Mammary epithelial cell (primary cell): Measurements from ENCODE around the gene PRTG.

Experiments
- EZH2 ChIP-seq: IDR thresholded peaks from 2 replicates; pipeline ENCODE4 v1.6.1; 2012; ENCODE audit warnings: low read length, inconsistent platforms, borderline replicate concordance
- TF ChIP-seq, protein P1 (sequence below), 2 donors: IDR thresholded peaks in 1 of 2; conservative IDR thresholded peaks in 1 of 2; 2 replicates each; pipeline ENCODE4 v1.5.1; 2011 to 2012; ENCODE audit warnings: inconsistent platforms in 2 of 2, low read length in 2 of 2, mild to moderate bottlenecking in 2 of 2, control low read depth in 1 of 2, low read depth in 1 of 2; ENCODE audit not compliant: insufficient read depth in 1 of 2; ENCODE audit errors: extremely low read depth in 1 of 2

DNA sequence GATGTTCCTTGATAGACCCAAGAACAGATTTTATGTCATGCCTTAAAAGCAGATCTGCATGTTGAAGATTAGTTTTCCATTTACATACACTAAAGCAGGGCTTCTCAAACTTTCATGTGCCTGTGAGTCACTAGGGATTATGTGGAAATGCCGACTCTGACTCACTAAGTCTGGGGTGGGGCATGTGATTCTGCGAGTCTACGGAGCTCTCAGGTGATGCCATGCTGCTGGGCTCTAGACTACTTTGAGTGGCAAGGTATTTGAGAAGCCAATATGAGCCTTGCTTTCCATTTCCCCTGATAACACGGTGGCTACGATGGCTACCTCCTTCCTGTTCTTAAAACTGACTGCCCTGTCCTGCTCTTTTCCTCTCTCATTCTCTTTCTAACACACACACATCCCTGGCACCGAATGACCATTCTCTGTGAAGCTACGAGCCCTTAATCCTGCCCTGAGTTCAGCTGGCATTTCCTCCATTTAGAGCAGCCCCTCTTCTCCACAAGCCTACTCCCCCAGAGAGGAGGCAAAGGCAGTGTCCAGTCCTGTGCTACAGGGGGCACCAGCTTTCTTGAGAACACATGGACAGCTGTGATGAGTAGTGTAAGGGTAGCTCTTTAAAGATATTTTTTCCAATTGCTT, 115.1 kb downstream of the PRTG start:
- TF ChIP-seq, protein P1, sequence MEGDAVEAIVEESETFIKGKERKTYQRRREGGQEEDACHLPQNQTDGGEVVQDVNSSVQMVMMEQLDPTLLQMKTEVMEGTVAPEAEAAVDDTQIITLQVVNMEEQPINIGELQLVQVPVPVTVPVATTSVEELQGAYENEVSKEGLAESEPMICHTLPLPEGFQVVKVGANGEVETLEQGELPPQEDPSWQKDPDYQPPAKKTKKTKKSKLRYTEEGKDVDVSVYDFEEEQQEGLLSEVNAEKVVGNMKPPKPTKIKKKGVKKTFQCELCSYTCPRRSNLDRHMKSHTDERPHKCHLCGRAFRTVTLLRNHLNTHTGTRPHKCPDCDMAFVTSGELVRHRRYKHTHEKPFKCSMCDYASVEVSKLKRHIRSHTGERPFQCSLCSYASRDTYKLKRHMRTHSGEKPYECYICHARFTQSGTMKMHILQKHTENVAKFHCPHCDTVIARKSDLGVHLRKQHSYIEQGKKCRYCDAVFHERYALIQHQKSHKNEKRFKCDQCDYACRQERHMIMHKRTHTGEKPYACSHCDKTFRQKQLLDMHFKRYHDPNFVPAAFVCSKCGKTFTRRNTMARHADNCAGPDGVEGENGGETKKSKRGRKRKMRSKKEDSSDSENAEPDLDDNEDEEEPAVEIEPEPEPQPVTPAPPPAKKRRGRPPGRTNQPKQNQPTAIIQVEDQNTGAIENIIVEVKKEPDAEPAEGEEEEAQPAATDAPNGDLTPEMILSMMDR (conservative IDR thresholded peaks at IDR 0.05 in 1 of 2, IDR thresholded peaks at IDR 0.05 in 1 of 2; ENCODE audit: extremely low read depth in 1 of 2, insufficient read depth in 1 of 2, low read depth in 1 of 2, low read length in 2 of 2): no peak
- no peak for TF ChIP-seq EZH2
